ENCODE measurements around the gene APOA5. TPM values are rescaled to one million over a fixed set of nuclear protein-coding genes. Genes with fewer than 3 reads are reported as not detected.

APOA5 gene
- total and polyA plus RNA-seq, 2 of the 13 experiments (the other 11 are each of a cell fraction or from before 2014, with no cell fraction given), result 44.0 to 49.1 TPM

GRCh38 chr11:116837231-116838091, 45.8 kb upstream of the APOA5 start, which contains the start of gene APOA1 (continued):
- TF ChIP-seq ZNF407 (CRISPR knock-in tag; IDR thresholded peaks at IDR 0.05; ENCODE audit: not compliant biosample characterization), result peak; percentile 67
- TF ChIP-seq RERE (CRISPR knock-in tag; IDR thresholded peaks at IDR 0.05; ENCODE audit: low read depth), result peak; percentile 80
- TF ChIP-seq GRHL1 (CRISPR knock-in tag; conservative IDR thresholded peaks at IDR 0.05), result 0 out of 2 replicates have a peak, but pooled peaks have one; percentile 35
- peak; percentile 99 for TF ChIP-seq MAZ (IDR thresholded peaks at IDR 0.05; ENCODE audit: borderline replicate concordance, low read depth, low read length)
- TF ChIP-seq MAZ (CRISPR knock-in tag; IDR thresholded peaks at IDR 0.05; ENCODE audit: low read depth), result no peak; the same call in 1 of the 2 replicates
- TF ChIP-seq CREB3 (CRISPR knock-in tag; IDR thresholded peaks at IDR 0.05), result peak; percentile 80; the same call in 1 of the 2 replicates
- no peak for TF ChIP-seq SRSF4 (IDR thresholded peaks at IDR 0.05; ENCODE audit: low read depth, low read length, poor library complexity, severe bottlenecking)

Measured in HepG2 (cell line).